Neuronal stem cell (in vitro differentiated cells): Measurements from ENCODE around the gene VILL.

ENCODE experiments used
- DNase-seq: peaks from one replicate; pipeline ENCODE4 v3.0.0-alpha.2; 2013; ENCODE audit warnings: low spot score
- H2AFZ ChIP-seq: one replicate; pipeline ENCODE4 v1.6.1; 2013; ENCODE audit warnings: mild to moderate bottlenecking, low read length, inconsistent platforms
- H2AK5ac ChIP-seq: 2 replicates; pipeline ENCODE4 v1.6.1; 2013; ENCODE audit warnings: low read depth, mild to moderate bottlenecking, inconsistent platforms, low read length, moderate library complexity, mixed read lengths
- H2BK120ac ChIP-seq: 2 replicates; pipeline ENCODE4 v1.6.1; 2013; ENCODE audit warnings: low read depth, mild to moderate bottlenecking, inconsistent platforms, low read length, moderate library complexity, mixed read lengths
- H2BK12ac ChIP-seq: one replicate; pipeline ENCODE4 v1.6.1; 2013; ENCODE audit warnings: low read length, inconsistent platforms
- H2BK15ac ChIP-seq: 2 replicates; pipeline ENCODE4 v1.6.1; 2013; ENCODE audit warnings: mild to moderate bottlenecking, low read length, inconsistent platforms, mixed read lengths
- H2BK5ac ChIP-seq: one replicate; pipeline ENCODE4 v1.6.1; 2013; ENCODE audit warnings: inconsistent platforms, mild to moderate bottlenecking, low read length, moderate library complexity
- H3K14ac ChIP-seq: one replicate; pipeline ENCODE4 v1.6.1; 2013; ENCODE audit warnings: low read length, inconsistent platforms
- H3K18ac ChIP-seq: 2 replicates; pipeline ENCODE4 v1.6.1; 2013; ENCODE audit warnings: low read length, inconsistent platforms
- H3K23ac ChIP-seq: 2 replicates; pipeline ENCODE4 v1.6.1; 2013; ENCODE audit warnings: low read depth, mild to moderate bottlenecking, mixed read lengths, low read length, inconsistent platforms; ENCODE audit not compliant: poor library complexity
- H3K27ac ChIP-seq: replicated peaks from 3 replicates; pipeline ENCODE4 v1.5.1; 2013; ENCODE audit warnings: low read length, inconsistent platforms
- H3K27me3 ChIP-seq, 3 experiments: 2 replicates each; pipeline ENCODE4 v1.6.1; 2013; ENCODE audit warnings: low read length in 3 of 3, mild to moderate bottlenecking in 2 of 3, inconsistent platforms in 1 of 3, low read depth in 1 of 3, mixed read lengths in 1 of 3, moderate library complexity in 1 of 3; ENCODE audit not compliant: control insufficient read depth in 3 of 3, insufficient read depth in 3 of 3
- H3K36me3 ChIP-seq, 2 donors: replicated peaks in 1 of 2; 2 replicates each; pipeline ENCODE4 v1.6.1; 2013; ENCODE audit warnings: low read length in 2 of 2; ENCODE audit not compliant: control insufficient read depth in 2 of 2, insufficient read depth in 2 of 2
- H3K4ac ChIP-seq: 2 replicates; pipeline ENCODE4 v1.6.1; 2013; ENCODE audit warnings: inconsistent platforms, mild to moderate bottlenecking, low read length, moderate library complexity
- H3K4me1 ChIP-seq, 2 donors: 1 replicate in 1 of 2; 2 replicates in 1 of 2; pipeline ENCODE4 v1.6.1; 2013; ENCODE audit warnings: low read length in 2 of 2, low read depth in 1 of 2; ENCODE audit not compliant: control insufficient read depth in 2 of 2, insufficient read depth in 1 of 2
- H3K4me2 ChIP-seq: one replicate; pipeline ENCODE4 v1.6.1; 2013; ENCODE audit warnings: mild to moderate bottlenecking, low read length, inconsistent platforms; ENCODE audit not compliant: insufficient read depth, poor library complexity, severe bottlenecking
- H3K4me3 ChIP-seq, 2 donors: 2 replicates each; pipeline ENCODE4 v1.5.1; 2013; ENCODE audit warnings: low read length in 2 of 2, mild to moderate bottlenecking in 2 of 2, inconsistent platforms in 1 of 2, moderate library complexity in 1 of 2
- H3K79me1 ChIP-seq: one replicate; pipeline ENCODE4 v1.6.1; 2013; ENCODE audit warnings: low read depth, mild to moderate bottlenecking, inconsistent platforms, low read length, moderate library complexity
- H3K9ac ChIP-seq: one replicate; pipeline ENCODE4 v1.6.1; 2013; ENCODE audit warnings: mild to moderate bottlenecking, low read depth, low read length, inconsistent platforms; ENCODE audit not compliant: poor library complexity
- H3K9me3 ChIP-seq, 2 donors: replicated peaks in 1 of 2; 2 replicates each; pipeline versions ENCODE3 to v1.6.1; 2013; ENCODE audit warnings: low read length in 2 of 2, mild to moderate bottlenecking in 2 of 2, inconsistent platforms in 1 of 2, low read depth in 1 of 2, mixed read lengths in 1 of 2, moderate library complexity in 1 of 2; ENCODE audit not compliant: control insufficient read depth in 2 of 2, insufficient read depth in 1 of 2
- H4K8ac ChIP-seq: one replicate; pipeline ENCODE4 v1.6.1; 2013; ENCODE audit warnings: low read depth, mild to moderate bottlenecking, inconsistent platforms, low read length, moderate library complexity
- H4K91ac ChIP-seq: one replicate; pipeline ENCODE4 v1.6.1; 2013; ENCODE audit warnings: low read length, low read depth, mild to moderate bottlenecking, inconsistent platforms; ENCODE audit not compliant: poor library complexity
- WGBS, 2 donors: extraction: QIAGEN DNeasy Blood & Tissue Kit; methylation state at CpG; one replicate each; pipeline ENCODE4 v1.1.7; 2013; ENCODE audit warnings: missing lambda C conversion rate in 2 of 2, mixed read lengths in 1 of 2; ENCODE audit not compliant: insufficient read length in 2 of 2, insufficient replicate concordance in 1 of 2; ENCODE audit errors: extremely low coverage in 2 of 2; 5-methylcytosine and 5-hydroxymethylcytosine counted together

VILL gene

DNA sequence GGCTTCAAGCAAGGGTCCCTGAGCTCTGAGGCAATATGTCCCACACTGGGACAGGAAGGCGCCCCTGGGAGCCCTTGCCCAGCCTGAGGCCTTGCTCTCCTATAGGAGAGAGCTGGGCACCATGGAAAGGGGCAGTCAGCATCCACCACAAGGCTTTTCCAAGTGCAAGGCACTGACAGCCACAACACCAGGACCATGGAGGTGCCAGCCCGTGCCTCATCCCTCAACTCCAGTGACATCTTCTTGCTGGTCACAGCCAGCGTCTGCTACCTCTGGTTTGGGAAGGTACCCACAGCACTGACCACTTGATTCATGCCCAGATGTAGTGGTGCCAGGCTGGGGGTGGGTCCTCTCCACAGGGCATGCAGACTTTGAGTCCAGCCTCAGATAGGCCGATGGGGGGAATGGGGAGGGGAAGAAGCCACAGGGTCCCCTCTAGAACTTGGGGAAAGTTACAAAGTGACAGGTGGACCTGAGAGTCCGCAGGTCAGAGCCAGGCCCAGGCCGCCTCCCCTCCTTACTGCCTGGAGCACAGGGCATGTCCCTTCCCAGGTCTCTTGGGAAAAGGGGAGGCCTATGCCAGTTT, 11.8 kb downstream of the VILL start:
- WGBS, 2 donors, result no CpG with 5 or more reads among the region's 6 CpGs
- no peak overlapping the region for H2BK12ac ChIP-seq
- no peak overlapping the region for H4K91ac ChIP-seq
- no peak overlapping the region for H3K4me2 ChIP-seq
- no peaks in the 10 kb centered on the region for H3K9me3 ChIP-seq
- H3K36me3 ChIP-seq, result peaks cover 20 to 24% of the 10 kb centered on the region in 2 donors
- no peak overlapping the region for H3K4ac ChIP-seq
- H3K27me3 ChIP-seq, result peaks cover 0 to 18% (median 6%) of the 10 kb centered on the region in 3 experiments
- H2BK15ac ChIP-seq, result no peak overlapping the region
- H3K79me1 ChIP-seq, result no peaks in the 10 kb centered on the region
- no peak overlapping the region for H3K9ac ChIP-seq
- peaks cover 18 to 22% of the 10 kb centered on the region in 2 donors for H3K4me1 ChIP-seq
- DNase-seq, result no peak
- H2AFZ ChIP-seq, result no peak overlapping the region
- peak overlapping the region; percentile 17 for H2BK120ac ChIP-seq
- no peak overlapping the region for H2AK5ac ChIP-seq
- H4K8ac ChIP-seq, result no peak overlapping the region
- no peak overlapping the region for H3K27ac ChIP-seq
- no peak overlapping the region for H3K18ac ChIP-seq
- H2BK5ac ChIP-seq, result no peak overlapping the region
- no peak overlapping the region for H3K4me3 ChIP-seq
- no peak overlapping the region for H3K23ac ChIP-seq
- no peak overlapping the region for H3K14ac ChIP-seq

DNA sequence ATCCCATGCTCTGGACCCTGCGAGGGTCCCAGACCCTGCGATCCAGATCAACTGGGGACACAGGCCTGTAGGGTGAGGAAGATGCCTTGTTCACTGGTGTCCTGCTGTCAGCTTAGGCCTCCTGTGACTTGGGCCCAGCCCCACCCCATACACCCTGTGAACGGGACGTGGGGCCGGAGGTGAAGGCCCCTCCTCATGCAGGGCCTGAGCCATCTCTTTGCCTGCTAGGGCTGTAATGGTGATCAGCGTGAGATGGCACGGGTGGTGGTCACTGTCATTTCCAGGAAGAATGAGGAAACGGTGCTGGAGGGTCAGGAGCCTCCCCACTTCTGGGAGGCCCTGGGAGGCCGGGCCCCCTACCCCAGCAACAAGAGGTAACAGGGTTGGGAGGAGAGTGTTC, 12.4 kb downstream of the VILL start:
- Histone ChIP-seq H3K4ac (no peak overlapping the region), H3K27ac (no peak overlapping the region)

DNA sequence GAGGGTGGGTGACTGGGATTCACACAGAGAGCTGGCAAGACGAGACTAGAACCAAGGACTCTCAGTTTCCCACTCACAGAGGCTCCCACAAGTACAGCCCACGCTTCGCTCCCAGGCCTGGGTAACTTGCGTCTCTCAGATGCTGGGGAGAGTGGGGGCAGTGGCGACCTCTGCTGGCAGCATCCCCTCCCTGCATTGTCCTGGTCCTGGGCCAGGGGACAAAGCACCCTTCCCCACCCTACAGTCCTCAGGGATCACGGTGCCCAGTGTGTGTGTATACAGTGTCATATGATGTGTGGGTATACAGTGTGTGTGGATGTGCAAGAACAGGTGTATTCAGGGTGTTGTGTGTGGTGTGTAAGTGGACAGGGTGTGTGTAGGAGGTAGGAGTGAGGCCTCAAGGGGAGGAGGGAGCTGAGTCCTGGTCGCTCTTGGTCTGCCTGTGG, 12.8 kb downstream of the VILL start:
- Histone ChIP-seq H3K23ac (peak overlapping the region; percentile 26), H3K18ac (peak overlapping the region; percentile 78), H4K91ac (no peak overlapping the region), H3K4me2 (no peak overlapping the region), H3K4me3 (peak overlapping the region in 1 of 2 donors; percentile 7), H4K8ac (peak overlapping the region; percentile 87), H3K4ac (no peak overlapping the region), H3K14ac (peak overlapping the region; percentile 63), H2BK15ac (no peak overlapping the region), H3K79me1 (no peaks in the 10 kb centered on the region), H2BK120ac (no peak overlapping the region), H2BK5ac (peak overlapping the region; percentile 76), H3K36me3 (peaks cover 29 to 34% of the 10 kb centered on the region in 2 donors), H2AFZ (peak overlapping the region; percentile 64), H3K9me3 (no peaks in the 10 kb centered on the region), H2BK12ac (peak overlapping the region; percentile 75), H3K4me1 (peaks cover 18% of the 10 kb centered on the region in 2 donors), H3K27me3 (peaks cover 0 to 14% (median 3%) of the 10 kb centered on the region in 3 experiments), H3K27ac (no peak overlapping the region), H2AK5ac (peak overlapping the region; percentile 92), H3K9ac (no peak overlapping the region)
- WGBS, 2 donors, result no CpG with 5 or more reads among the region's 7 CpGs
- DNase-seq, result peak; percentile 67

More for the DNA sequence above, 12.4 kb downstream of the VILL start:
- Histone ChIP-seq H2AK5ac (peak overlapping the region; percentile 92), H3K36me3 (peaks cover 26 to 29% of the 10 kb centered on the region in 2 donors), H2BK120ac (peak overlapping the region; percentile 17), H4K8ac (peak overlapping the region; percentile 87), H3K14ac (peak overlapping the region; percentile 63), H3K79me1 (no peaks in the 10 kb centered on the region), H2BK12ac (no peak overlapping the region), H3K27me3 (peaks cover 0 to 18% (median 6%) of the 10 kb centered on the region in 3 experiments), H3K9me3 (no peaks in the 10 kb centered on the region), H3K9ac (peak overlapping the region; percentile 50), H3K4me1 (peaks cover 18 to 22% of the 10 kb centered on the region in 2 donors), H3K18ac (peak overlapping the region; percentile 77), H2AFZ (peak overlapping the region; percentile 64), H2BK5ac (no peak overlapping the region), H2BK15ac (no peak overlapping the region), H3K4me3 (no peak overlapping the region), H3K4me2 (no peak overlapping the region), H3K23ac (no peak overlapping the region), H4K91ac (no peak overlapping the region)
- no peak for DNase-seq
- WGBS, 2 donors, result no CpG with 5 or more reads among the region's 9 CpGs

DNA sequence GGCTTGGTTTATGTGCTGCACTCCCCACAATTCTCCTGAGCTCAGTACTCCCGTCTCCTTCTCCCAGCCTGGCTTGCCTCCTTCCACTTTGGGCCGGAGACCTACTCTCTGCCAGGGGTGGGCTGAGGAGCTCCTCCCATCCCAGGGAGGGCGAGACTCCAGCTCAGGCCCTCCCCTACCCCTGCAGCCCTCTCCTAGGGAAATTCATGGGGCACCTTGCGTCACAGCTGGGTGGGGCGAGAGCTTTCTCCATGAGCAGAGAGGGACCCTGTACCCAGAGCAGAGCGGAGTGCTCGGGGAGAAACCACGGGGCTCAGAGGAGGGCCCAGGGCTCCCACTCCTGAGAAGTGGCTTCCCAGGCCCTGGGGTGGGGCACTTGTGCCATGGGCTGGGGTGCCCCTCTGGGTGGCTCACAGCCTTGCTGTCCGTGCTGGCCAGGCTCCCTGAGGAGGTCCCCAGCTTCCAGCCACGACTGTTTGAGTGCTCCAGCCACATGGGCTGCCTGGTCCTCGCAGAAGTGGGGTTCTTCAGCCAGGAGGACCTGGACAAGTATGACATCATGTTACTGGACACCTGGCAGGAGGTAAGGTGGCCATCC, 13.3 kb downstream of the VILL start:
- H2AFZ ChIP-seq, result no peak overlapping the region
- H3K27ac ChIP-seq, result no peak overlapping the region
- H3K23ac ChIP-seq, result no peak overlapping the region
- peak overlapping the region; percentile 86 for H2BK15ac ChIP-seq
- H3K9ac ChIP-seq, result peak overlapping the region; percentile 7
- H2BK5ac ChIP-seq, result peak overlapping the region; percentile 76
- no CpG with 5 or more reads among the region's 11 CpGs for WGBS, 2 donors
- no peaks in the 10 kb centered on the region for H3K79me1 ChIP-seq
- peak overlapping the region in 1 of 2 donors; percentile 7 for H3K4me3 ChIP-seq
- no peak overlapping the region for H4K8ac ChIP-seq
- H3K36me3 ChIP-seq, result peaks cover 35 to 39% of the 10 kb centered on the region in 2 donors
- no peak overlapping the region for H2BK120ac ChIP-seq
- H2BK12ac ChIP-seq, result peak overlapping the region; percentile 75
- H3K4me1 ChIP-seq, result peaks cover 15 to 18% of the 10 kb centered on the region in 2 donors
- no peak overlapping the region for H4K91ac ChIP-seq
- H3K4ac ChIP-seq, result no peak overlapping the region
- H3K18ac ChIP-seq, result peak overlapping the region; percentile 78
- H2AK5ac ChIP-seq, result peak overlapping the region; percentile 92
- no peaks in the 10 kb centered on the region for H3K9me3 ChIP-seq
- no peak for DNase-seq
- no peak overlapping the region for H3K4me2 ChIP-seq
- no peak overlapping the region for H3K14ac ChIP-seq
- peaks cover 0 to 14% (median 0%) of the 10 kb centered on the region in 3 experiments for H3K27me3 ChIP-seq
